GM23338 (cell line): ENCODE results near the gene ARL13A. TPM values are rescaled to one million over a fixed set of nuclear protein-coding genes. Genes with fewer than 3 reads are reported as not detected.

Experiments
- ATAC-seq: fragments of 200-7000 bp; cut with Tn5 transposase; 3 replicates; pipeline ENCODE4 v1.9.1; 2020
- DNase-seq: peaks from one replicate; pipeline ENCODE4 v3.0.0-alpha.2; 2015; ENCODE audit warnings: low spot score
- H2AFZ ChIP-seq: fragments of 200-600 bp; sonication (generic); 2 replicates; pipeline ENCODE4 v1.8.0; 2016; ENCODE audit warnings: antibody characterized with exemption, mild to moderate bottlenecking, moderate library complexity
- H3F3A ChIP-seq: fragments of 200-600 bp; sonication (generic); replicated peaks from 2 replicates; pipeline ENCODE4 v1.8.0; 2017; ENCODE audit warnings: antibody characterized with exemption, mixed run types, low read depth
- H3K27ac ChIP-seq: fragments of 200-600 bp; sonication (generic); 2 replicates; pipeline ENCODE4 v1.6.1; 2016; ENCODE audit warnings: low read depth
- H3K27me3 ChIP-seq: fragments of 200-600 bp; sonication (generic); 2 replicates; pipeline ENCODE4 v1.8.0; 2016; ENCODE audit warnings: mild to moderate bottlenecking, mixed run types, moderate library complexity; ENCODE audit not compliant: insufficient read depth
- H3K36me3 ChIP-seq: fragments of 200-600 bp; sonication (generic); 2 replicates; pipeline ENCODE4 v1.8.0; 2016; ENCODE audit warnings: mild to moderate bottlenecking; ENCODE audit not compliant: insufficient read depth
- H3K4me1 ChIP-seq: fragments of 200-600 bp; sonication (generic); 2 replicates; pipeline ENCODE4 v1.8.0; 2016; ENCODE audit warnings: mild to moderate bottlenecking, moderate library complexity; ENCODE audit not compliant: insufficient read depth
- H3K4me2 ChIP-seq: fragments of 200-600 bp; sonication (generic); 2 replicates; pipeline ENCODE4 v1.7.1; 2017; ENCODE audit warnings: mixed run types
- H3K4me3 ChIP-seq: fragments of 200-600 bp; sonication (generic); 2 replicates; pipeline ENCODE4 v1.6.1; 2016; ENCODE audit warnings: mixed run types
- H3K79me2 ChIP-seq: fragments of 200-600 bp; sonication (generic); replicated peaks from 2 replicates; pipeline ENCODE4 v1.8.0; 2017; ENCODE audit warnings: mild to moderate bottlenecking; ENCODE audit not compliant: insufficient read depth
- H3K9me2 ChIP-seq: fragments of 200-600 bp; sonication (generic); 2 replicates; pipeline ENCODE4 v1.8.0; 2017; ENCODE audit not compliant: insufficient read depth
- H4K20me1 ChIP-seq: fragments of 200-600 bp; sonication (generic); replicated peaks from 2 replicates; pipeline ENCODE4 v1.8.0; 2017; ENCODE audit warnings: mild to moderate bottlenecking; ENCODE audit not compliant: insufficient read depth
- H3K27ac Mint-ChIP-seq: 2 replicates; pipeline ENCODE4 v1.8.0; 2020; ENCODE audit warnings: inconsistent platforms, mild to moderate bottlenecking, moderate library complexity, mixed read lengths
- H3K27me3 Mint-ChIP-seq: 3 replicates; pipeline ENCODE4 v1.8.0; 2022; ENCODE audit warnings: low read depth, mild to moderate bottlenecking, moderate library complexity, mixed read lengths, inconsistent platforms; ENCODE audit not compliant: insufficient read depth, poor library complexity
- H3K36me3 Mint-ChIP-seq: 3 replicates; pipeline ENCODE4 v1.8.0; 2021; ENCODE audit warnings: low read depth, mild to moderate bottlenecking, inconsistent platforms, moderate library complexity, mixed read lengths
- H3K4me1 Mint-ChIP-seq: 3 replicates; pipeline ENCODE4 v1.8.0; 2020; ENCODE audit warnings: mild to moderate bottlenecking, inconsistent platforms, mixed read lengths
- H3K4me3 Mint-ChIP-seq: 3 replicates; pipeline ENCODE4 v1.8.0; 2021; ENCODE audit warnings: moderate library complexity, mild to moderate bottlenecking, inconsistent platforms, mixed read lengths
- H3K9me3 Mint-ChIP-seq: 3 replicates; pipeline ENCODE4 v1.8.0; 2020; ENCODE audit warnings: moderate library complexity, mild to moderate bottlenecking, inconsistent platforms, mixed read lengths
- ETS1 ChIP-seq: IDR thresholded peaks from 2 replicates; pipeline ENCODE4 v1.6.1; 2016; ENCODE audit warnings: antibody characterized with exemption
- EZH2 ChIP-seq: fragments of 200-600 bp; sonication (generic); IDR thresholded peaks from one replicate; pipeline ENCODE4 v1.8.0; 2017; ENCODE audit warnings: antibody characterized with exemption, mild to moderate bottlenecking, low read depth; ENCODE audit not compliant: unreplicated experiment
- JUNB ChIP-seq: IDR thresholded peaks from one replicate; pipeline ENCODE4 v1.6.1; 2016; ENCODE audit warnings: antibody characterized with exemption; ENCODE audit not compliant: unreplicated experiment
- NANOG ChIP-seq: IDR thresholded peaks from 2 replicates; pipeline ENCODE4 v1.6.1; 2016; ENCODE audit warnings: antibody characterized with exemption, borderline replicate concordance
- POLR2AphosphoS5 ChIP-seq: IDR thresholded peaks from 2 replicates; pipeline ENCODE4 v1.6.1; 2016; ENCODE audit warnings: antibody characterized with exemption, low read depth
- REST ChIP-seq: IDR thresholded peaks from one replicate; pipeline ENCODE4 v1.6.1; 2018; ENCODE audit warnings: antibody characterized with exemption; ENCODE audit not compliant: unreplicated experiment
- ZNF114 ChIP-seq: fragments of 250-450 bp; sonication (Bioruptor Pico); IDR thresholded peaks from 2 replicates; pipeline ENCODE4 v1.5.0; 2020; ENCODE audit warnings: mild to moderate bottlenecking, moderate library complexity
- ZNF331 ChIP-seq: fragments of 250-450 bp; sonication (Bioruptor Pico); IDR thresholded peaks from 2 replicates; pipeline ENCODE4 v1.5.0; 2020; ENCODE audit warnings: low read depth, mild to moderate bottlenecking, moderate library complexity
- ZNF462 ChIP-seq: fragments of 250-450 bp; sonication (Bioruptor Pico); IDR thresholded peaks from 2 replicates; pipeline ENCODE4 v1.5.0; 2020; ENCODE audit warnings: mild to moderate bottlenecking, moderate library complexity
- polyA plus RNA-seq: library from polyadenylated mRNA; unstranded; fragments of >200 nt; fragmentation: Nextera tagmentation; extraction: Ambion mirVana; gene quantifications from 2 replicates; pipeline ENCODE4 v1.2.1, GENCODE V29; 2016
- total RNA-seq: library from RNA; depleted of rRNA; stranded (reverse); fragments of >200 nt; shearing (Covaris generic); gene quantifications from 2 replicates; pipeline ENCODE4 v1.2.3, GENCODE V29; 2014

ARL13A gene
- total and polyA plus RNA-seq, 2 experiments from 2014 or later: not detected

GRCh38 chrX:100990139-100990538 is 20.6 kb downstream of the ARL13A start (continued):
- TF ChIP-seq REST (no peak), ZNF114 (CRISPR knock-in tag) (no peak)

- Histone ChIP-seq H3F3A (no peaks in the 10 kb centered on the region), H4K20me1 (no peaks in the 10 kb centered on the region), H3K9me2 (no peaks in the 10 kb centered on the region), H3K4me1 (no peaks in the 10 kb centered on the region), H3K27me3 (no peaks in the 10 kb centered on the region), H3K4me3 (no peak overlapping the region), H3K4me2 (no peak overlapping the region), H2AFZ (no peak overlapping the region), H3K79me2 (no peaks in the 10 kb centered on the region), H3K36me3 (no peaks in the 10 kb centered on the region), H3K27ac (no peak overlapping the region)
- no peaks in the 10 kb centered on the region for H3K9me3 Mint-ChIP-seq
- TF ChIP-seq JUNB: no peak
- TF ChIP-seq ZNF331 (CRISPR knock-in tag): no peak
- no peak for TF ChIP-seq ETS1
- no peak for TF ChIP-seq NANOG
- no peak for TF ChIP-seq POLR2AphosphoS5
- TF ChIP-seq ZNF114 (CRISPR knock-in tag): no peak
- TF ChIP-seq EZH2: no peak
- TF ChIP-seq ZNF462 (CRISPR knock-in tag): no peak
- DNase-seq (no peak), ATAC-seq (no peak)
- H3K4me3 Mint-ChIP-seq: no peak overlapping the region
- H3K27ac Mint-ChIP-seq: no peak overlapping the region
- no peaks in the 10 kb centered on the region for H3K4me1 Mint-ChIP-seq
- no peaks in the 10 kb centered on the region for H3K27me3 Mint-ChIP-seq
- no peaks in the 10 kb centered on the region for H3K36me3 Mint-ChIP-seq
Measured at GRCh38 chrX:100994352-100995281, 25.1 kb downstream of the ARL13A start.
